HG03095 (cell line): Measurements from ENCODE around the gene TSKU.

Source experiments
- ATAC-seq: cut with Tn5 transposase; IDR thresholded peaks from one replicate; pipeline ENCODE4 v1.9.1; 2021; ENCODE audit warnings: moderate library complexity; ENCODE audit not compliant: unreplicated experiment

TSKU gene

GRCh38 chr11:76769645-76770586 lies 13.2 kb upstream of the TSKU start:
- ATAC-seq, result no peak

GRCh38 chr11:76770642-76771445 lies 12.3 kb upstream of the TSKU start:
- no peak for ATAC-seq

GRCh38 chr11:76771446-76772099 lies 11.6 kb upstream of the TSKU start:
- no peak for ATAC-seq

GRCh38 chr11:76772100-76772782 lies 10.9 kb upstream of the TSKU start:
- ATAC-seq, result no peak

GRCh38 chr11:76772783-76773106 lies 10.4 kb upstream of the TSKU start:
- no peak for ATAC-seq

DNA sequence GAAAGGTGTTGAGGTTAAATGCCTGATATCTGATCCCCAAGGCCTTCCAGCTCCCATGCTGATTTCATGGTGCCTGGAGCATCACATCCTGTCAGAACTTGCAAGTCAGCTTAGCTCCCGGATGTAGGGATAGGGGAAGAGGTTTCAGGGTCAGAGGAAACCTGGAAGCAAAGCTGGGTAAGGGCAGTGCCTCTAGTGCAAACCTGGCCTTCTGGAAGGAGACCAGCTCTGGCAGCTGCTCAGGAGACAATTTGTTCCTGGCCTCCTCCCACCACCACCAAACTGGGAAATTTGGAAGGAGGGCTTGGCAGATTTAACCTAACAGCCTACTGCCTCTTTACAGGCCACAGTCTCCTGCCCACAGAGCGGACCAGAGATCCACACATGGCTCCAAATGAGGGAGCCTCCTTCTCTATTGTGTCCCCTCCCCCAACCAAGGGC lies 9.2 kb upstream of the TSKU start:
- no peak for ATAC-seq

DNA sequence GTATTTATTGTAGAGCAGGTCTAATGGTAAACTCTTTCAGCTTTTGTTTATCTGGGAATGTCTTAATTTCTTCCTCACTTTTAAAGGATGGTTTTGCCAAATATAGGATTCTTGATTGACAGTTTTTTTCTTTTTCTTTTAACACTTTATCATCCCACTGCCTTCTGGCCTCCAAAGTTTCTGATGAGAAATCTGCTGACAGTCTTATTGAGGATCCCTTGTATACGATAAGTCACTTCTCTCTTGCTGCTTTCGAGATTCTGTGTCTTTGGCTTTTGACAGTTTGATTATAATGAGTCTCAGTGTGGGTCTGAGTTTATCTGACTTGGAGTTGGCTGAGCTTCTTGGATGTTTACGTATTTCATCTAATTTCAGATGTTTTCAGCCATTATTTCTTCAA lies 6.7 kb upstream of the TSKU start:
- ATAC-seq, result no peak

DNA sequence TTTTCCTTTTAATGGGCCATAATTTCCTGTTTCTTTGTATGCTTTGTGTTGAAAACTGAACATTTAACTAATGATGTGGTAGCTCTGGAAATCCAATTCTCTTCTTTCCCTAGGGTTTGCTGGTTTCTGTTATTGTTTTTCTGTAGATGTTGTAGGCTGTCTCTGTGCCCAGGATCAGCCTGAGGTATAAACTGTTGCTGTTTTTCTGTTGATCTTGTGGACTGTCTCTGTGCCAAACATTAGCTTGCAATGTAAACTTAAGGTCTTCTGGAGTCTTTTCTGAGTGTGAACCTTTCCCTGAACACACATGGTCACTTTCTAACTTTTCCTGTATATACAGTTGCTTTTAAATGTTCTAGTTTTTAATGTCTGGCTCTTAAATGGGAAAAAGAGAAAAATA lies 5.9 kb upstream of the TSKU start:
- ATAC-seq, result no peak

GRCh38 chr11:76777876-76778275 lies 5.3 kb upstream of the TSKU start:
- no peak for ATAC-seq

GRCh38 chr11:76778874-76779273 lies 4.3 kb upstream of the TSKU start:
- ATAC-seq, result no peak

- ATAC-seq, result no peak
Measured at GRCh38 chr11:76781046-76781801, 1.9 kb upstream of the TSKU start.

- no peak for ATAC-seq
Measured at GRCh38 chr11:76781807-76782530, 1.2 kb upstream of the TSKU start.

DNA sequence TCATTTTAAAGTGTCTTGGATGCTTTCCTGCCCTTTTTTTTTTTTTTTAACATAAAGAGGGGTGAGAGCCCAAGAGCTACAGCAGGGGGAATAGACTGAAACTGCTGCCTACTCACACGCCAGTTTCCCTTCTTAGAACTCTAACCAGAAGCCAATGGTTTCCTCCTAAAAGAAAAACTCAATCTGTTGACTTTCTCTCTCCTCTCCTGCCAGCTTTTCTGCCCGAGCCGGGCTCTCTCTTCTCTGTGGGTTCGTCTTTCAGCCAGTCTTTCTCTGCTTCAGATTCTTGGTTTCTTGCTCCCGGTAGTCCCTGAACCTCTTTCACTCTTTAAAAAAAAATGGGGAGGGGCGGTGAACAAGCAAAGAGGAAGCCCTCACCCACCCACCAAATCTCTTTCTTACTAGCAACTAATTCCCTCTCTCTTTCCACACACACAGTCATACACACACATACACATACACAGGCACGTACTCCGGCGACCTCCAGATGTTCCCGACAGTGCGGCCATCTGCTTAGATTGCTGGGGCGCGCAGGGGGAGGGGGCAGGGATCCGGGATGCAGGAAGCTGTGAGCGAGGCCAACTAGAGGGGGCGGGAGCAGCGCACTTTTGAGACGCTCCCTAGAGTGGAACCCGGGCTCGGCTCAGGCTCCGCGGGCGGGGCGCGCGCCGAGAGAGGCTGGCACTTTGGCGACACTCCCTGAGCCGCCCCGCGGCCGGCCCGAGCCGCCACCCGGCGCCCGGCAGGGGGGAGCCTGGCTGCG lies 444 bp upstream of the TSKU start:
- ATAC-seq, result no peak

DNA sequence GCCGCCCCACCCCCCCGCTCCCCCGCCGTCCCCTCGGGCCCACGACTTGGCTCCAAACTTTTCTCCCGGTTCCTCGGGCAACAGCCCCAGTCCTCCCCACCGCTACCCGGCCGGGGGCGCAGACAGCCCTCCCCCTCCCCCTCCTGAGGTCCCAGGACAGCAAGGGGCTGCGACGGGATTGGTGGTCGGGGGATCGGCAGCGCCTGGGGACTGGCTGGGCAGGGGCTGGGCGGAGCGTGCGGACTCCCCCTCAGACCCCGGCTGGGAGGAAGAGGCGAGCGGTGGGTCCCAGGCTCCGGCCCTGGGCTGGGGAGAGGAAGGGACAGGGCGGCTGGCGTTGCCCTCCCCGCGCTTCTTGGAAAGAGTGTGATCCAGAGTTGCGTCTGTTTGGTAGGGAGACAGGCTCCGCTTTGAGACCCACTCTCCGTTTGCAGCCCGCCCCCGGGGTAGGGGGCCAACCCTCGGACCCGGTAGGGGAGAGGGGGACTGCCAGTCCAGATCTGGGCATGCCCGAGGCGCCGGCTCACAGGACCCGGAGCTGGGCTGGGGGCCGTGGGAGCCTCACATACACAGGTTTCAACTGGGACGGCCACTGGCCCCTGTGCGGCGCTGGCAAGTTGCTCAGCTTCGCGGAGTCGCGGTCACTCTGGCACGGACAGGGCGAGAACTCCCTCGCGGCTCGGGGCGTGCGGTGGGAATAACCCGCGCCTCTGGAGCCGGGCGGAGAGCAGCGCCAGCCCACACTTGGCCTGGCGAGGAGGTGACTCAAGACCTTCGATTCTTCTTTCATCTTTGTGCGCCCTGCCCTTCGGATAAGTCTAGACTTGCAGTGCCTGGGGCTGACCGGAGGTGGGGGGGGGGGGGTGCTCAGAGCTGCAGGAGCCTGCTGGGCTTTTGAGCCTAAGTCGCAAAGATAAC lies 999 bp downstream of the TSKU start:
- ATAC-seq, result no peak

DNA sequence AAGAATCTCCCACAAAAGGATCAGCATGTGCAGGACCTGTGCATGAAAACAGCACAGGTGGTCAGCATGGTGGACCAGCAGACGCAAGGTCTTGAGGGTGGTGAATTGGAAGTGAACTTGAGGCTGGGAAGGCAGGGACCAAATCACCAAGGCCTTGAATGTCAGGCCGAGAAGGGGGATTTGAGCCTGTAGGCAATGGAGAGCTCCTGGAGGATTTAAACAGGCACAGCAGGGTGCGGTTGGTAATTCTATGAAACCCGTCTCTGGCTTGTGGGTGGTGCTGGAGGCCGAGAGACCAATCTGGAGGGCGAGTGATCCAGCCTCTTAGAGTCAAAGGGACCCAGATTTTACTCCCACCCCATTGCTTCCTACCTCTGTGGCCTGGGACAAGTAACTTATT lies 2.4 kb downstream of the TSKU start:
- no peak for ATAC-seq

- no peak for ATAC-seq
Measured at GRCh38 chr11:76786016-76786415, 2.9 kb downstream of the TSKU start.

GRCh38 chr11:76786441-76787014 lies 3.4 kb downstream of the TSKU start:
- no peak for ATAC-seq

- ATAC-seq, result no peak
Measured at GRCh38 chr11:76787271-76787670, 4.1 kb downstream of the TSKU start.
